KMS-11 (cell line): Measurements from ENCODE around the gene FOXP1.

Source experiments
- H2AFZ ChIP-seq: fragments of 200-600 bp; sonication (generic); 2 replicates; pipeline ENCODE4 v1.6.1; 2016; ENCODE audit warnings: antibody characterized with exemption, mixed run types, low read depth
- H3K27ac ChIP-seq: fragments of 200-600 bp; sonication (generic); 2 replicates; pipeline ENCODE4 v1.6.1; 2016; ENCODE audit warnings: mild to moderate bottlenecking, mixed run types
- H3K27me3 ChIP-seq: fragments of 200-600 bp; sonication (generic); 2 replicates; pipeline ENCODE4 v1.6.1; 2017; ENCODE audit warnings: mild to moderate bottlenecking, low read depth, mixed run types, moderate library complexity; ENCODE audit not compliant: insufficient read depth
- H3K36me3 ChIP-seq: fragments of 200-600 bp; sonication (generic); 2 replicates; pipeline ENCODE4 v1.6.1; 2017; ENCODE audit warnings: mild to moderate bottlenecking, mixed run types; ENCODE audit not compliant: insufficient read depth
- H3K4me1 ChIP-seq: fragments of 200-600 bp; sonication (generic); 2 replicates; pipeline ENCODE4 v1.6.1; 2016; ENCODE audit warnings: mild to moderate bottlenecking, low read depth, mixed run types; ENCODE audit not compliant: poor library complexity, severe bottlenecking
- H3K4me2 ChIP-seq: fragments of 200-600 bp; sonication (generic); 2 replicates; pipeline ENCODE4 v1.7.0; 2016; ENCODE audit warnings: mild to moderate bottlenecking, mixed run types
- H3K4me3 ChIP-seq: fragments of 200-600 bp; sonication (generic); IDR thresholded peaks from 2 replicates; pipeline ENCODE4 v1.6.1; 2017; ENCODE audit warnings: low read depth, low read length, mixed read lengths; ENCODE audit not compliant: insufficient read depth
- H3K79me2 ChIP-seq: fragments of 200-600 bp; sonication (generic); 2 replicates; pipeline ENCODE4 v1.6.1; 2016; ENCODE audit warnings: low read depth, mixed run types; ENCODE audit not compliant: insufficient read depth
- H3K9ac ChIP-seq: fragments of 200-600 bp; sonication (generic); 2 replicates; pipeline ENCODE4 v1.6.1; 2016; ENCODE audit warnings: mild to moderate bottlenecking, mixed run types
- H4K20me1 ChIP-seq: fragments of 200-600 bp; sonication (generic); 2 replicates; pipeline ENCODE4 v1.6.1; 2016; ENCODE audit warnings: mild to moderate bottlenecking, mixed run types; ENCODE audit not compliant: insufficient read depth
- CTCF ChIP-seq: fragments of 200-600 bp; sonication (generic); conservative IDR thresholded peaks from 2 replicates; pipeline ENCODE4 v1.6.1; 2017; ENCODE audit warnings: low read depth, mild to moderate bottlenecking, antibody characterized with exemption, low read length, moderate library complexity, mixed read lengths

The FOXP1 gene

GRCh38 chr3:71172189-71172588 lies 411.3 kb downstream of the FOXP1 start:
- Histone ChIP-seq H3K4me2 (no peak overlapping the region), H3K36me3 (no peaks in the 10 kb centered on the region), H3K27me3 (no peaks in the 10 kb centered on the region), H4K20me1 (no peaks in the 10 kb centered on the region), H2AFZ (no peak overlapping the region), H3K27ac (no peak overlapping the region), H3K9ac (no peak overlapping the region), H3K4me3 (no peak overlapping the region), H3K79me2 (no peaks in the 10 kb centered on the region), H3K4me1 (peaks cover 14% of the 10 kb centered on the region)
- TF ChIP-seq CTCF = no peak

- H2AFZ ChIP-seq = no peak overlapping the region
- no peaks in the 10 kb centered on the region for H3K36me3 ChIP-seq
- no peaks in the 10 kb centered on the region for H4K20me1 ChIP-seq
- no peak overlapping the region for H3K4me2 ChIP-seq
- no peak for TF ChIP-seq CTCF
- H3K4me1 ChIP-seq = peaks cover 14% of the 10 kb centered on the region
- H3K27ac ChIP-seq = no peak overlapping the region
- H3K27me3 ChIP-seq = no peaks in the 10 kb centered on the region
- no peak overlapping the region for H3K4me3 ChIP-seq
- H3K79me2 ChIP-seq = no peaks in the 10 kb centered on the region
- no peak overlapping the region for H3K9ac ChIP-seq
These were observed 412.3 kb downstream of the FOXP1 start for GRCh38 chr3:71171247-71171646.

- TF ChIP-seq CTCF = no peak
- no peak overlapping the region for H3K4me2 ChIP-seq
- H3K4me1 ChIP-seq = peaks cover 14% of the 10 kb centered on the region
- no peak overlapping the region for H3K27ac ChIP-seq
- H3K79me2 ChIP-seq = no peaks in the 10 kb centered on the region
- H2AFZ ChIP-seq = no peak overlapping the region
- no peaks in the 10 kb centered on the region for H3K27me3 ChIP-seq
- H3K4me3 ChIP-seq = no peak overlapping the region
- H3K36me3 ChIP-seq = no peaks in the 10 kb centered on the region
- no peak overlapping the region for H3K9ac ChIP-seq
- H4K20me1 ChIP-seq = no peaks in the 10 kb centered on the region
These were observed 414.6 kb downstream of the FOXP1 start for GRCh38 chr3:71168880-71169411.

- Histone ChIP-seq H3K4me3 (no peak overlapping the region), H3K4me1 (peaks cover 14% of the 10 kb centered on the region), H2AFZ (no peak overlapping the region), H3K36me3 (no peaks in the 10 kb centered on the region), H3K27ac (no peak overlapping the region), H3K79me2 (no peaks in the 10 kb centered on the region), H4K20me1 (no peaks in the 10 kb centered on the region), H3K4me2 (peak overlapping the region; percentile 39; the same call in 1 of the 2 replicates), H3K9ac (no peak overlapping the region), H3K27me3 (no peaks in the 10 kb centered on the region)
- no peak for TF ChIP-seq CTCF
These were observed 415.3 kb downstream of the FOXP1 start for GRCh38 chr3:71168121-71168721.
